Uterus (tissue), 2 donors: ENCODE results near the gene LATS1.

Experiments used
- POLR2A ChIP-seq, 2 donors: fragments of 450-650 bp; IDR thresholded peaks; one replicate each; pipeline ENCODE4 v1.6.1; 2016; ENCODE audit warnings: antibody characterized with exemption in 2 of 2, mild to moderate bottlenecking in 1 of 2, moderate library complexity in 1 of 2
- TF ChIP-seq, protein P1 (sequence below), 4 experiments: fragments of 200-600 bp in 2 of 4; fragments of 450-650 bp in 2 of 4; sonication (generic) in 2 of 4; IDR thresholded peaks; one replicate each; pipeline ENCODE4 v1.5.1; 2016 to 2019; ENCODE audit warnings: antibody characterized with exemption in 4 of 4, mild to moderate bottlenecking in 2 of 4, moderate library complexity in 1 of 4

DNA sequence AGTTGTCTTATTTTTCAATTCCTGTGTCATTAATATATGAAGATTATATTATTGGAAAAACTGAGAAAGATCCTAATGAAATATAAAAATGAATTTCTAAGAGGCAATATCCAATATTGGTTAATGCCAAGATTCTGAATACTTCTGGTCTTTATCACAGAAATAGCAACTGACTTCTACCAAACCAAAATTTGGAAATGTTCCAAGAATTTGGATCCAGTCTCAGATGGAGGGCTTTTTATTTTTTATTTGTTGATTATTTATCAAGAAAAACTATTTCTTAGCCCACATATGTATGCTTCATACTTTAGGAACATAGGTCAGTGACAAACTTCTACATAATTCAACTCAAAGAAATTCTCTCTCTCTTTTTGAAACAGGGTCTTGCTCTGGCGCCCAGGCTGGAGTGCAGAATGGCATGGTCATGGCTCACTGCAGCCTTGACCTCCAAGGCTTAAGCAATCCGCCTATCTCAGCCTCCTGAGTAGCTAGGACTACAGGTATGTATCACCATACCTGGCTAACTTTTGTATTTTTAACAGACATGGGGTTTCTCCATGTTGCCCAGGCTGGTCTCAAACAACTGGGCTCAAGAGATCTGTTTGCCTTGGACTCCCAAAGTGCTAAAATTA, 15.3 kb upstream of the LATS1 start:
- no peak for TF ChIP-seq POLR2A (IDR thresholded peaks at IDR 0.05)
- TF ChIP-seq, protein P1, sequence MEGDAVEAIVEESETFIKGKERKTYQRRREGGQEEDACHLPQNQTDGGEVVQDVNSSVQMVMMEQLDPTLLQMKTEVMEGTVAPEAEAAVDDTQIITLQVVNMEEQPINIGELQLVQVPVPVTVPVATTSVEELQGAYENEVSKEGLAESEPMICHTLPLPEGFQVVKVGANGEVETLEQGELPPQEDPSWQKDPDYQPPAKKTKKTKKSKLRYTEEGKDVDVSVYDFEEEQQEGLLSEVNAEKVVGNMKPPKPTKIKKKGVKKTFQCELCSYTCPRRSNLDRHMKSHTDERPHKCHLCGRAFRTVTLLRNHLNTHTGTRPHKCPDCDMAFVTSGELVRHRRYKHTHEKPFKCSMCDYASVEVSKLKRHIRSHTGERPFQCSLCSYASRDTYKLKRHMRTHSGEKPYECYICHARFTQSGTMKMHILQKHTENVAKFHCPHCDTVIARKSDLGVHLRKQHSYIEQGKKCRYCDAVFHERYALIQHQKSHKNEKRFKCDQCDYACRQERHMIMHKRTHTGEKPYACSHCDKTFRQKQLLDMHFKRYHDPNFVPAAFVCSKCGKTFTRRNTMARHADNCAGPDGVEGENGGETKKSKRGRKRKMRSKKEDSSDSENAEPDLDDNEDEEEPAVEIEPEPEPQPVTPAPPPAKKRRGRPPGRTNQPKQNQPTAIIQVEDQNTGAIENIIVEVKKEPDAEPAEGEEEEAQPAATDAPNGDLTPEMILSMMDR (IDR thresholded peaks at IDR 0.05) = no peak
